Stromal cell of bone marrow (primary cell): ENCODE results near the gene LIF.
"Not testable (repeated sequence)": the region's sequence is repeated elsewhere in the genome, so short reads cannot be mapped to it uniquely, and the experiment has no call there.

ENCODE experiments used
- DNase-seq: peaks from one replicate; pipeline ENCODE4 v3.0.0-alpha.2; 2012; ENCODE audit warnings: low read depth

LIF gene

GRCh38 chr22:30224161-30224857, 22.2 kb downstream of the LIF start:
- no peak for DNase-seq

- DNase-seq = no peak
Observed at GRCh38 chr22:30223303-30223702, 23.3 kb downstream of the LIF start.

- no peak for DNase-seq
Observed at GRCh38 chr22:30222321-30222720, 24.2 kb downstream of the LIF start.

DNA sequence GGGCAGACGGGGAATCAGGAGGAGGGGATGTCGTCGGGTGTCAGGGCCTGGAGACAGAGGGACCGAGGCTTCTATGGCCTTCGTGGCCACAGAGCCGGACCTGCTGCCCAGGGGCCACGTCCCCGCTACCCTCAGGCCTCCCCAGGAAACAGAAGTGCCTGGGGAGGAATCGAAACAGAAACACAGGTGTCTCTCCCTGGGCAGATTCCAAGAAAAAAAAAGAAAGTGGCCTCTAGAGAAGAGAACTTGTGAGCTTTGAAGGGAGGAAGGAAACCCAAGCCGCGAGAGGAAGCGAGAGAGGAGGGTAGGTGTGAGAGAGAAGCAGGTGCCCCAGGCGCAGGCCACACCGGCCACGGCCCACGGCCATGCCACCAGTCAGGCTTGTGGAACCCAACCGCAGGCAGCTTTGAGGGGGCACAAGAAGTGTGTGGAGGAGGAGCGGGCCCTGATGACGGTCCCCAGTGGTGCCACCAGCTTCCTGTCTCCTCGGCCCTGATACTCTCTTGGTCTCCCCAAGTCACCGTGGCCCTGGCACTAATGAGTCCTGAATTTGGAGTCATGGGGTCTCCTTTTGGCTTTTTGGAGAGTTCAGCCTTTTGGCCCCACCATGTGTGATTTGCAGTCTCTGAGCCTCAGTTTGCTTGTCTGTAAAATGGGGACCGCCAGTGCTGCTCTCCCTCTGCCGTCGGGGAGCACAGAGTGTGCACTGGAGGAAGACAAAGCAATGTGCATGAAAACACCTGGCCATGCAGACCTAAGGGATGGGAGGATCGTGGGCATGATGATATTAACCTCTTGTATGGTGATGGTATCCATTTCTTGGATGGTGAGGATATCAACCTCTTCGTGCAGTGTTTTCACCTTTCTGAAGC, 25.2 kb downstream of the LIF start:
- DNase-seq = no peak

DNA sequence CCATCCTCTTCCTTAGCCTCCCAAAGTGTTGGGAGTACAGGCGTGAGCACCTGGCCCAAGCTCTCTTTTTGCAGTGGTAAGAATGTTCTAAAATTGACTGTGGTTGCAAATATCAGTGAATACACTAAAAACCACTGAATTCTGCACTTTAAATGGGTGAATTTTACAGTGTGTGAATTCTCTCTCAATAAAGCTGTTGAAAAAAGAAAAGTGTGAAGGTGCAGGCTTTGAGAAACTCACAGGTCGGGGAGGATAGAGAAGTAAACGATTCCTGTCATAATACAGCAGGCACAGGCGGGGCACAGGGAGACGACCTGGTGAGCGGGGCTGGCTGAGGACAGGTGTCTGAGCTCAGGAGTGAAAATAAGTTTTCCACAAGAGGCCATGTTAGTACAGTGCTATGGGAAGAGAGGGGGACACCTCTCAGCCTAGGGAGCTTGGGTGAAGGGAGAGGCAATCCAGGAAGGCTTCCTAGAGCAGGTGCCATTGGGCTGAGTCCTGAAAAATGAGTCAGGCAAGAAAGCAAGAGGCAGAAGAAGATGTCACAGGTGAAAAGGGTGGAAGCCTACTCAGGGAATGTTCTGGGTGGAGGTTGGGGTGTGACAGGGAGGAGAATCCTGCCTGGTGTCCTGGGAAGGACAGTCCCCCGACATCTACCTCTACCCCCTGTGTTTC, 26.1 kb downstream of the LIF start:
- DNase-seq = no peak

- no peak for DNase-seq
Observed at GRCh38 chr22:30219668-30220278, 26.8 kb downstream of the LIF start.

DNA sequence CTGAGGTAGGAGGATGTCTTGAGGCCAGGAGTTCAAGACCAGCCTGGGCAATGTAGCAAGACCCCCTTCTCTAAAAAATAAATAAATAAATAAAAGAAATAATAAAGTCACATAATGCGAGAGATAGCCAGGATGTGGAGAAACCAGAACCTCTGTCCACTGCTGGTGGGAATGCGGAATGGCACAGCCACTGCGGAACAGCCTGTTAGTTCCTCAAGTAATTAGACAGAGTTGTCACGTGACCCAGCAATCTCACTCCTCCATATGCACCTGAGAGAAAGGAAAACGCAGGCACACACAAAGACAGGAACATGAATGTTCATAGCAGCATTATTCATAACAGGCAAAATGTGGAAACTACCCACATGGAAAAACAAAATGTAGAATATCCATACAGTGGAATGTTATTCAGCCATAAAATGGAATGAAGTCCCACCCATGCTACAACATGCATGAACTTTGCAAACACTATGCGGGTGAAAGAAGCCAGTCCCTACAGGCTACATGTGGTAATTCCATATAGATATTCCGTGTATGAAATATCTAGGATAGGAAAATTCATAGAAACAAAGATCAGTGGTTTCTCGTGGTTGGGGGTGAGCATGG, 27.4 kb downstream of the LIF start:
- no peak for DNase-seq

GRCh38 chr22:30217698-30218560, 28.6 kb downstream of the LIF start:
- DNase-seq = peak; percentile 57

DNA sequence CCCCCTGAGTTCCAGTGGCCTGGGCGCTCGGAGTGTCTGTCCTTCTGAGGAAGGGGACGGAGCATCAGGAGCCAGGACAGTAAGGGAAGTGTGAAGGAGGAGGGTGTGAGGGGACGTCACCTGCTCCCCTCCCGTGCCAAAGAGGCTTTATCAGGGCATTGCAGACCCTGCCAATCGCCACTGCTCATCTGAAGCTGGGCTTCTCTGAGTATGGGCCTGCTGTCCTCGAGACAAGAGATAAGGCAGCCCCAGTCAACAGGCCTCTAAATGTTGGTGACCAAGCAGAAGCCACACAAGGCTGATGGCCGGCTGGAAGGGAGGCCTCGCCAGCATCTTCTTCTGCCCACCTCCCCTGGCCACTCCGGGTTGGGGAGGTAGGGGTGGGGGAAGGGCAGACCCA, 29.8 kb downstream of the LIF start:
- no peak for DNase-seq

- not testable (repeated sequence) for DNase-seq
Observed at GRCh38 chr22:30216272-30216671, 30.3 kb downstream of the LIF start.

GRCh38 chr22:30214703-30215407, 31.7 kb downstream of the LIF start:
- no peak for DNase-seq

DNA sequence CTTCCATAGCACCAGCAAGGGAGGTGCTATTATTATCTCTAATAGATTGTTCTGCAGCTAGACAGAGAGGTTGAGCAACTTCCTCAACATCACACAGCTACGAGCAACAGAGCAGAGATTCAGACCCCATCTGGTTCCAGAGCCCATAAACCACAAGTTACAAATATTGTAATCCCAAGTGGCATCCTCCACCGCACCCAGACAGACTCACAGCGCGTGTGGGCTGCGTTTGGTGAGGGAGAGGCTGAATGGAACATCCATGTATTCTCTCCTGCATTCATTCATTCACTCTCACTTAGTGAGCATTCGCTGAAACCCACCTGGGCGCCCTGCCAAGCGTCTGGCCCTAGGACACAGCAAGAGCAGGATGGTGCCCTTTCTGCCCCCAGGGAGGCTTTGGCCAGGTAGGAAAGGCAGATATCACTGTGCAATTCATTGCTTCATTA, 33.5 kb downstream of the LIF start:
- peak; percentile 63 for DNase-seq

- DNase-seq = peak; percentile 91
Observed at GRCh38 chr22:30212363-30212995, 34.1 kb downstream of the LIF start.

- DNase-seq = no peak
Observed at GRCh38 chr22:30211124-30211820, 35.3 kb downstream of the LIF start.

GRCh38 chr22:30210235-30210909, 36.2 kb downstream of the LIF start:
- no peak for DNase-seq

- DNase-seq = no peak
Observed at GRCh38 chr22:30209642-30210041, 36.9 kb downstream of the LIF start.

DNA sequence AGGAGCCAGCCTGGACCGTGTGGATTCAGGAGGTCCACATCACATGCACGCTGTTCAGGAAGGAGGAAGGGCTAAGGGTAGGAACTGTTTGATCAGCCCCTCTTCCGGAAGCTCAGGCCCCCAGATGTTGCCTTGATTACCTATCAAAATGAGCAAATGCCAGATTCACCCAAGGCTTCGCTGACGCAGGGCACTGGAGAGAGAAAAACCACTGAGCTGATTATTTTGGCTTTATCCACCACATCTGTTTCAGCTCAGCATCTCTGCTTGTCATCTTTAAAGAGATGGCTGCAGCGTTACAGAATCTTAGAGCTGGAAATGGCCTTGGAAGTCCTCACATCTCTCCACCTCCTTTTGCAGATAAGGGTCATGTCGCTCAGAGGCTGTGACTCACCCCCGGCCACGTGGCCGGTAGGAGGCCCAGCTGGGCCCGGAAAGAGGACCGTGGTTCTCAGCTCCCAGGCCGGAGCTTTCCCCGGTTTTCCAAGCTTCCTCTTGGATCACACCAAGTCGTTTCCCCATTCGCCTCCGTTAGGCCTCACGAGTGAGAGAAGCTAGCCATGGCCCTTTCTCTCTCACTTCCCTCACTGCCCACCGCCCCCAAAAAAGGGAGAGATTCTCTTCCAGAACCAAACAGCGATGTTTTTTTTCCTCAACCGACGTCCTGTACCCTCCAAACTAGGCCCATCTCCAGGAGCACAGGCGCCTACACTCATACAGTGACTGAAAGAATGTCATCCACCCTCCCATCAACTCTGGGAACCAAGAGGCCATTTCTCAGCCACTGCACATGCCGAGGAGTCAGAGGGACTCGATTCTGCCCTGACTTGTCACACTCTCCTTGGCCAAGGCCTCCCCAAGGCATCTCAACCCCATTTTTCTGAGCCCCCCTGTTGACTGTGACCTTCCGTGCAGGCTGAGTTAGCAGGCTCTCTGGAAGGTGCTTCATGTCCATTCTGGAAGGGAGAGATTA, 37.6 kb downstream of the LIF start:
- DNase-seq = peak; percentile 72
